BJ (cell line): ENCODE data around the gene RXFP1. TPM values are rescaled to one million over a fixed set of nuclear protein-coding genes. Genes with fewer than 3 reads are reported as not detected.

Experiments used
- CTCF ChIA-PET: fragments of 350-600 bp; formaldehyde crosslinking; extraction: SDS; loops from one replicate; lab custom pipeline; 2021; ENCODE audit warnings: antibody characterized with exemption, inconsistent platforms; lab: Yijun Ruan, JAX
- POLR2A ChIA-PET: fragments of 300-600 bp; sonication (Branson Sonifier 250); formaldehyde crosslinking; extraction: SDS; loops from one replicate; lab custom pipeline; 2021; ENCODE audit warnings: antibody characterized with exemption; lab: Charles Lee
- DNase-seq: peaks from one replicate; pipeline ENCODE4 v3.0.0-alpha.2; 2011; ENCODE audit warnings: low read depth
- H3K27me3 ChIP-seq: 2 replicates; pipeline ENCODE4 v1.6.0; 2011; ENCODE audit warnings: low read length; ENCODE audit not compliant: control insufficient read depth, insufficient read depth
- H3K36me3 ChIP-seq: 2 replicates; pipeline ENCODE4 v1.5.1; 2011; ENCODE audit warnings: low read length; ENCODE audit not compliant: control insufficient read depth, insufficient read depth
- H3K4me3 ChIP-seq: 2 replicates; pipeline ENCODE4 v1.5.1; 2011; ENCODE audit warnings: low read depth, mild to moderate bottlenecking, control low read depth, low read length
- CTCF ChIP-seq: IDR thresholded peaks from 2 replicates; pipeline ENCODE4 v1.5.1; 2011; ENCODE audit warnings: low read depth, mild to moderate bottlenecking, control low read depth, inconsistent platforms, low read length, moderate library complexity; ENCODE audit not compliant: insufficient read depth
- polyA plus RNA-seq: library from polyadenylated mRNA; depleted of rRNA; stranded (reverse); fragments of >200 nt; gene quantifications from 2 replicates; pipeline ENCODE4 v1.2.3, GENCODE V29; 2011

The RXFP1 gene
- polyA plus RNA-seq, 1 experiment = 0.17 TPM

GRCh38 chr4:158664806-158665205 is 143.1 kb downstream of the RXFP1 start:
- ChIA-PET POLR2A (no interaction called here), CTCF (no interaction called here)
- Histone ChIP-seq H3K27me3 (no peaks in the 10 kb centered on the region), H3K36me3 (no peaks in the 10 kb centered on the region; the same call in 1 of the 2 replicates), H3K4me3 (no peak overlapping the region)
- TF ChIP-seq CTCF = no peak
- no peak for DNase-seq

GRCh38 chr4:158666892-158667291 is 145.2 kb downstream of the RXFP1 start:
- Histone ChIP-seq H3K27me3 (no peaks in the 10 kb centered on the region), H3K36me3 (no peaks in the 10 kb centered on the region; the same call in 1 of the 2 replicates), H3K4me3 (no peak overlapping the region)
- TF ChIP-seq CTCF = no peak
- ChIA-PET CTCF (interaction anchor here (1.0 kb wide), 2 partner anchors 19 to 38 kb away, joined by 3 read pairs; no protein-coding TSS in a partner anchor), POLR2A (no interaction called here)
- no peak for DNase-seq

GRCh38 chr4:158667651-158668198 is 146.0 kb downstream of the RXFP1 start:
- no peak for DNase-seq
- peak; percentile 67 for TF ChIP-seq CTCF
- POLR2A ChIA-PET = no interaction called here
- no peaks in the 10 kb centered on the region for H3K27me3 ChIP-seq
- H3K36me3 ChIP-seq = no peaks in the 10 kb centered on the region; the same call in 1 of the 2 replicates
- no peak overlapping the region for H3K4me3 ChIP-seq
- CTCF ChIA-PET = interaction anchor here (0.6 to 1.4 kb wide), 4 partner anchors 8 to 534 kb away, joined by 3 to 4 read pairs (median 4); no protein-coding TSS in a partner anchor

GRCh38 chr4:158669310-158669709 is 147.6 kb downstream of the RXFP1 start:
- CTCF ChIA-PET = interaction anchor here (1.1 kb wide), 1 partner anchor 182 kb away, joined by 3 read pairs; no protein-coding TSS in a partner anchor

More at GRCh38 chr4:158669310-158669709, 147.6 kb downstream of the RXFP1 start:
- Histone ChIP-seq H3K36me3 (no peaks in the 10 kb centered on the region; the same call in 1 of the 2 replicates), H3K4me3 (no peak overlapping the region), H3K27me3 (no peaks in the 10 kb centered on the region)
- no peak for TF ChIP-seq CTCF
- POLR2A ChIA-PET = no interaction called here
- DNase-seq = no peak
